LNCaP clone FGC (cell line): ENCODE results near the gene EXT2.

Source experiments
- DNase-seq: peaks from one replicate; pipeline ENCODE4 v3.0.0-alpha.2; 2011; ENCODE audit warnings: low read depth
- H3K4me3 ChIP-seq: 2 replicates; pipeline ENCODE4 v1.5.1; 2011; ENCODE audit warnings: mild to moderate bottlenecking, low read depth, low read length, control low read depth
- TF ChIP-seq, protein P1 (sequence below): IDR thresholded peaks from 2 replicates; pipeline ENCODE4 v1.5.1; 2012; ENCODE audit warnings: mild to moderate bottlenecking; ENCODE audit not compliant: control insufficient read depth, insufficient read depth; ENCODE audit errors: extremely low read depth

The EXT2 gene

DNA sequence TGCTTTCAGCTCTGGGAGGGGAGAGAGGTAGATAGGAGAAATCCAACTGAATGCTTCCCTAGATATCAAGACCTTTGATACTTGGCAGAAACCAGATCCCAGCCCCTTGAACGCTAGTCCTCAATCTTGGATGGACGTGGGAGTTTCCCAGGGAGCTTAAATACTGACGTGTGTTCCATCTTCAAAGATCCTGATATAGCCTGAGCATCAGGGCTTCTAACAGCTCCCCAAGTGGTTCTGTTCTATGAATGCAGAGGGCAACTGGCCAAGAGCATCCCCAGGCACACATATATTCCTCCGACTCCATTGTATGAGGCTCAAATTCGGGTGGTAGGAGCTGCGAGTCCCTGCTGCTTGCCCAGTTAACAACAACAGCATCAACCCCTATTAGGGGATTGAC lies 38.1 kb upstream of the EXT2 start:
- no peak overlapping the region for H3K4me3 ChIP-seq
- DNase-seq = no peak
- TF ChIP-seq, protein P1, sequence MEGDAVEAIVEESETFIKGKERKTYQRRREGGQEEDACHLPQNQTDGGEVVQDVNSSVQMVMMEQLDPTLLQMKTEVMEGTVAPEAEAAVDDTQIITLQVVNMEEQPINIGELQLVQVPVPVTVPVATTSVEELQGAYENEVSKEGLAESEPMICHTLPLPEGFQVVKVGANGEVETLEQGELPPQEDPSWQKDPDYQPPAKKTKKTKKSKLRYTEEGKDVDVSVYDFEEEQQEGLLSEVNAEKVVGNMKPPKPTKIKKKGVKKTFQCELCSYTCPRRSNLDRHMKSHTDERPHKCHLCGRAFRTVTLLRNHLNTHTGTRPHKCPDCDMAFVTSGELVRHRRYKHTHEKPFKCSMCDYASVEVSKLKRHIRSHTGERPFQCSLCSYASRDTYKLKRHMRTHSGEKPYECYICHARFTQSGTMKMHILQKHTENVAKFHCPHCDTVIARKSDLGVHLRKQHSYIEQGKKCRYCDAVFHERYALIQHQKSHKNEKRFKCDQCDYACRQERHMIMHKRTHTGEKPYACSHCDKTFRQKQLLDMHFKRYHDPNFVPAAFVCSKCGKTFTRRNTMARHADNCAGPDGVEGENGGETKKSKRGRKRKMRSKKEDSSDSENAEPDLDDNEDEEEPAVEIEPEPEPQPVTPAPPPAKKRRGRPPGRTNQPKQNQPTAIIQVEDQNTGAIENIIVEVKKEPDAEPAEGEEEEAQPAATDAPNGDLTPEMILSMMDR = no peak

DNA sequence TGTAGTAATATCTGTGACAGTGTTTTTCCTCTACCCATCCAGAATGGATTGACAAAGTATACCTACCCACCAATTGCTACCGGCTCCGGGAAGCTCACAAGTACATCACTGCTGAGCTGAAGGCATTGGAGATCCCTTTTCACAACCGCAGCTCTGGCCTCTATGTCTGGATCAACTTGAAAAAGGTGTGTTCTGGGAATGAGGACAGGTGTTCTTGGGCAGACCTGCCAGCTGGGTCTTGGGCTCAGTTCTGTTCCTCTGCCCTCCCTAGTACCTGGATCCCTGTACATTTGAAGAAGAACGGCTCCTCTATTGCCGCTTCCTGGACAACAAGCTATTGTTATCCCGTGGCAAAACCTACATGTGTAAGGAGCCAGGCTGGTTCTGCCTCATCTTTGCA lies 37.2 kb upstream of the EXT2 start:
- TF ChIP-seq, protein P1 = no peak
- H3K4me3 ChIP-seq = no peak overlapping the region
- no peak for DNase-seq

DNA sequence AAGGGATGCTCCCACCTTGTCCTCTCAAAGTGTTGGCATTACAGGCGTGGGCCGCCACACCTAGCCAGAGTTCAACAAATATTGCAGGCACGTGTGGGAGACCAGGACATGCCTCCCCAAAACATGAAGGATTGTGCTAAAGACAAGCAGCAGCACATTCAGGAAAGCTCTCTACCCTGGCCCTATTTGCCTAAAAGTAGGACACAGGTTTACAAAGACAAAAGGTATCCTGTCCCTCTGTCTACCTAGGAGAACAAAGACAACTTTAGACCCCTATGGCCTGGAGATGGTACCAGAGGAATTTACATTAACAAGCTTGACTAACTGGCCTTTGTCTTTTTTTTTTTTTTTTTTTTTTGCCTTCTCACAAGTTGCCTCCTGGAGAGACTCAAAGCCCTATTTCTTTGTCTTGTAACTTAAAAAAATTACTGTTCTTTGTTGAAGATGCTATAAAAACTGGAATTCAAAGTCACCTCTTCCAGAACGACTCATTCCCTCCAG lies 30.3 kb upstream of the EXT2 start:
- TF ChIP-seq, protein P1 = no peak
- no peak overlapping the region for H3K4me3 ChIP-seq
- no peak for DNase-seq

DNA sequence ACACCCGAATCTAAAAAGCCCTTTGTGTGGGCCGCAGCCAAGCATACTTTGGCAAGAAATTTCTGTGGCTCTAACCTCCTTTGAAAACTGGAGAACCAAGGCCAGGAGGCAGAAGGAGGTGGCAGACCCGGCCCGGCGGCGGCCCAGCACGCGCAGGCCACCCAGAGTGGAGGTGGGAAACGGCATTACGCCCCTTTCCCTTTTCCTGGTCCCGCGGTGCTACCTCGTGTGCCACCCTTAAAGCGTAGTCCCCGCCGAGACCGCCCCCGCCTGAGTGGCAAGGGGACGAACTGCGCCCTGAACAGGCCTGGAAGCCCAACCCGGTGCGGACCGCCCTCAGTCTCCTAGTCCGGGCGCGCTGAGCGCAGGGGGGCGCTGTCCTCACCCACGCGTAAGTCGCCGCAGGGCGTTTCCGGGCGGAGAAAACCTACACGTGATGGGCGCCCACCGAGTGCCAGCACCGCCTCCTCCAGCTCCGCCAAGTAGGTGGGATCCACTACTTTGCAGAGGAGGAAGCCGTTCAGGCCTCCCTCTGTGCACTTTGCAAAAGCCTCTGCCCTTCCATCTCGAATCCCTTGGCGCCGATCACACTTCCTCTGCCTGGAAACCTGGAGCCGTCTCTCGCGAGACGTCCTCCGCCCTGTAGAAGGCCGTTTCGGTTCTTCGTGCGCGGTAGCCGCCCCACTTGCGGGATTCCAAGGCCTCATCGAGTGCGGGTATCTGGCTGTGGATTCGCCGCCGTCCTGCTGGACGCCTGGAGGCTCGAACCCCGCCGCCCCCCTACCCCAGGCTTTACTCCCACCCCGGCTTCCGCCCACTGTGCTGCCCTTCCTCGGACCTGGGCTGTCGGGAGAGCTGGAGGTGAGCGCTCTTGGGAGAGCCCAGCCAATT lies 29.4 kb upstream of the EXT2 start, which contains the start of gene ACCS:
TSS of gene ACCS (plus strand) at position 430 of the 891 bp plus-strand sequence. CDS start 1,358 bp downstream, outside the sequence.
- DNase-seq = no peak
- H3K4me3 ChIP-seq = no peak within 1 kb of the TSS
- TF ChIP-seq, protein P1 = no peak

DNA sequence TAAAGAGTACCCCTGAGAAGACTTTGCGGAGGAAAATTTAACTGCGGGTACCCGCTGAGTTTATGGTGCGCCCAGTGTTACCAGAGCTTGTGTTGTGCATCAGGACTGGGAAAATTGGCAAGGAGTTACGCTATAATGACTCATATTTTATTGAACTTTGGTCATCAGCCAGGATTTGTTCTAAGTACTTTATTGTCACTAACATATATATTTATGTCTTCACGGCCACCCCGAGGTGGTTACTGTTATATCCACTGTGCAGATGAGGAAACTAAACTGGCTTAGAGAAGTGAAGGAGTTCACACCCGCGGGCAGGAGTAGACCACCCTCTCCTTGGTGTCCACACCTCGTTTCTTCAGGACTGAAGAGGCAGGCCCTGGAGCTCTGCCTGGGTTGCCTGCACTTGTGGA lies 28.7 kb upstream of the EXT2 start:
- H3K4me3 ChIP-seq = no peak overlapping the region
- DNase-seq = peak; percentile 33
- TF ChIP-seq, protein P1 = no peak

DNA sequence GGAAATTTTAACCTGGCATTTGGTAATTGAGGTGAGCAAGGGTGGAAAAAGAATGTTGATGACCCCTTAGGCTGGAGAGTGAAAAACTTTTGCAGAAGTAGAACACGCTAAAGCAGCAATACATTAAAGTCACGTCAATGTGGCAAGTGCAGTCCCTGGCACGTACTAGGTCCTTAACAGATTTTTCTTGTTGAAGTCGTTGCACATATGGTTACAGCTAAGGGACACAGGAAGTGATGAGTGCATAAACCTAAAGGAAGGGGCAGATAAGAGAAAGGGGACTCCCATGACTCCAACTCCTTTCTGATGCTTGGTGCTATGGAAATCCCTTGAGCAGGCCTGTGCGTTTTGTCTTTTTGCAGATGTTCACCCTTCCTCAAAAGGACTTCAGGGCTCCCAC lies 28.2 kb upstream of the EXT2 start:
- no peak for DNase-seq
- TF ChIP-seq, protein P1 = no peak
- no peak overlapping the region for H3K4me3 ChIP-seq
